HG02981 (cell line): Measurements from ENCODE around the gene TAMM41.
"Not testable (repeated sequence)": the region's sequence is repeated elsewhere in the genome, so short reads cannot be mapped to it uniquely, and the experiment has no call there.

Experiments
- ATAC-seq: cut with Tn5 transposase; IDR thresholded peaks from one replicate; pipeline ENCODE4 v1.9.1; 2021; ENCODE audit warnings: mild to moderate bottlenecking, moderate library complexity; ENCODE audit not compliant: unreplicated experiment

TAMM41 gene

GRCh38 chr3:11769704-11770476 is 76.8 kb downstream of the TAMM41 start:
- ATAC-seq, result no peak

- ATAC-seq, result no peak
Observed at GRCh38 chr3:11768604-11769003, 78.1 kb downstream of the TAMM41 start.

- ATAC-seq, result no peak
Observed at GRCh38 chr3:11764931-11765363, 81.7 kb downstream of the TAMM41 start.

GRCh38 chr3:11759996-11760395 is 86.7 kb downstream of the TAMM41 start:
- ATAC-seq, result no peak

GRCh38 chr3:11757929-11758328 is 88.8 kb downstream of the TAMM41 start:
- ATAC-seq, result no peak

GRCh38 chr3:11757441-11757875 is 89.2 kb downstream of the TAMM41 start:
- no peak for ATAC-seq

- no peak for ATAC-seq
Observed at GRCh38 chr3:11755276-11755675, 91.4 kb downstream of the TAMM41 start.

- ATAC-seq, result not testable (repeated sequence)
Observed at GRCh38 chr3:11752254-11752653, 94.4 kb downstream of the TAMM41 start.

- not testable (repeated sequence) for ATAC-seq
Observed at GRCh38 chr3:11748306-11748705, 98.4 kb downstream of the TAMM41 start.
